IMR-90 (cell line): ENCODE data around the gene CCDC90B. TPM values are rescaled to one million over a fixed set of nuclear protein-coding genes. Genes with fewer than 3 reads are reported as not detected.

Experiments used
- ATAC-seq: fragments of 200-7000 bp; cut with Tn5 transposase; 2 replicates; pipeline ENCODE4 v1.9.1; 2020; ENCODE audit warnings: low read depth, mild to moderate bottlenecking, moderate library complexity
- BruUV-seq: library from RNA; stranded (reverse); fragments of 400-500 nt; replicated peaks from 2 replicates; lab custom pipeline; 2021; lab: Mats Ljungman, UMichigan
- CTCF ChIA-PET: fragments of 300-600 bp; formaldehyde crosslinking; extraction: SDS; loops from one replicate; lab custom pipeline; 2021; ENCODE audit warnings: antibody characterized with exemption; lab: Yijun Ruan, JAX
- POLR2A ChIA-PET: fragments of 300-600 bp; sonication (Branson Sonifier 250); formaldehyde crosslinking; loops from one replicate; lab custom pipeline; 2022; ENCODE audit warnings: antibody characterized with exemption; ENCODE audit not compliant: unreplicated experiment; lab: Charles Lee
- DNase-seq: peaks from one replicate; pipeline ENCODE4 v3.0.0; 2013
- H2AFZ ChIP-seq: replicated peaks from 2 replicates; pipeline ENCODE3; 2013; ENCODE audit warnings: low read length, mild to moderate bottlenecking; ENCODE audit not compliant: poor library complexity
- H2AK5ac ChIP-seq: 2 replicates; pipeline ENCODE4 v1.6.1; 2013; ENCODE audit warnings: low read depth, low read length, inconsistent platforms
- H2AK9ac ChIP-seq: replicated peaks from 2 replicates; pipeline ENCODE3; 2013; ENCODE audit warnings: mild to moderate bottlenecking, low read depth, low read length, moderate library complexity; ENCODE audit not compliant: poor library complexity
- H2BK120ac ChIP-seq: 2 replicates; pipeline ENCODE4 v1.6.1; 2013; ENCODE audit warnings: low read depth, low read length, inconsistent platforms
- H2BK15ac ChIP-seq: 3 replicates; pipeline ENCODE4 v1.6.1; 2013; ENCODE audit warnings: low read depth, low read length, inconsistent platforms
- H2BK20ac ChIP-seq: 2 replicates; pipeline ENCODE4 v1.6.1; 2013; ENCODE audit warnings: low read depth, mild to moderate bottlenecking, inconsistent platforms, low read length, moderate library complexity
- H2BK5ac ChIP-seq: 2 replicates; pipeline ENCODE4 v1.6.1; 2013; ENCODE audit warnings: mild to moderate bottlenecking, low read depth, low read length, inconsistent platforms; ENCODE audit not compliant: poor library complexity, severe bottlenecking
- H3K14ac ChIP-seq: replicated peaks from 2 replicates; pipeline ENCODE4 v1.6.1; 2013; ENCODE audit warnings: low read depth, low read length, inconsistent platforms
- H3K18ac ChIP-seq: 2 replicates; pipeline ENCODE4 v1.6.1; 2013; ENCODE audit warnings: low read depth, low read length, control low read depth
- H3K23ac ChIP-seq: 2 replicates; pipeline ENCODE4 v1.6.1; 2013; ENCODE audit warnings: low read depth, low read length, inconsistent platforms
- H3K27ac ChIP-seq: 2 replicates; pipeline ENCODE4 v1.5.1; 2013; ENCODE audit warnings: mild to moderate bottlenecking, control low read depth, low read length; ENCODE audit not compliant: insufficient read depth
- H3K27me3 ChIP-seq: 2 replicates; pipeline ENCODE4 v1.6.1; 2013; ENCODE audit warnings: low read length; ENCODE audit not compliant: control insufficient read depth, insufficient read depth
- H3K36me3 ChIP-seq: 2 replicates; pipeline ENCODE4 v1.6.1; 2013; ENCODE audit warnings: low read length, mixed read lengths; ENCODE audit not compliant: control insufficient read depth, insufficient read depth
- H3K4ac ChIP-seq: 2 replicates; pipeline ENCODE4 v1.6.1; 2013; ENCODE audit warnings: low read depth, low read length, inconsistent platforms
- H3K4me1 ChIP-seq: 2 replicates; pipeline ENCODE4 v1.6.1; 2013; ENCODE audit warnings: low read length, mixed read lengths; ENCODE audit not compliant: control insufficient read depth, insufficient read depth
- H3K4me2 ChIP-seq: 2 replicates; pipeline ENCODE4 v1.6.1; 2013; ENCODE audit warnings: low read depth, mild to moderate bottlenecking, control low read depth, low read length, moderate library complexity
- H3K4me3 ChIP-seq: 2 replicates; pipeline ENCODE4 v1.5.1; 2013; ENCODE audit warnings: low read depth, mild to moderate bottlenecking, control low read depth, low read length, moderate library complexity; ENCODE audit not compliant: insufficient read depth
- H3K56ac ChIP-seq: 2 replicates; pipeline ENCODE4 v1.6.1; 2013; ENCODE audit warnings: low read length, inconsistent platforms; ENCODE audit not compliant: insufficient read depth; ENCODE audit errors: extremely low read depth
- H3K79me1 ChIP-seq, 2 experiments: 2 replicates each; pipeline ENCODE4 v1.6.1; 2013; ENCODE audit warnings: low read length in 2 of 2, inconsistent platforms in 1 of 2, low read depth in 1 of 2
- H3K9ac ChIP-seq: 2 replicates; pipeline ENCODE4 v1.6.1; 2013; ENCODE audit warnings: low read depth, low read length, control low read depth
- H3K9me1 ChIP-seq: 2 replicates; pipeline ENCODE4 v1.6.1; 2013; ENCODE audit warnings: low read length, inconsistent platforms; ENCODE audit not compliant: insufficient read depth
- H3K9me3 ChIP-seq: 2 replicates; pipeline ENCODE4 v1.6.1; 2013; ENCODE audit warnings: low read length; ENCODE audit not compliant: control insufficient read depth, insufficient read depth
- H4K20me1 ChIP-seq: 2 replicates; pipeline ENCODE4 v1.6.1; 2013; ENCODE audit warnings: low read length, inconsistent platforms; ENCODE audit not compliant: insufficient read depth
- H4K5ac ChIP-seq: 2 replicates; pipeline ENCODE4 v1.6.1; 2013; ENCODE audit warnings: mild to moderate bottlenecking, low read depth, low read length, control low read depth
- H4K8ac ChIP-seq, 2 experiments: 2 replicates each; pipeline ENCODE4 v1.6.1; 2013; ENCODE audit warnings: low read depth in 2 of 2, low read length in 2 of 2, control low read depth in 1 of 2, inconsistent platforms in 1 of 2
- H4K91ac ChIP-seq: 2 replicates; pipeline ENCODE4 v1.6.1; 2013; ENCODE audit warnings: low read depth, low read length, inconsistent platforms; ENCODE audit not compliant: insufficient read depth
- CEBPB ChIP-seq: IDR thresholded peaks from 2 replicates; pipeline ENCODE4 v1.6.1; 2012; ENCODE audit warnings: low read depth, low read length, improper control_type of control experiment
- MAZ ChIP-seq: IDR thresholded peaks from 2 replicates; pipeline ENCODE4 v1.6.1; 2012; ENCODE audit warnings: low read depth, mild to moderate bottlenecking, low read length, improper control_type of control experiment, moderate library complexity, borderline replicate concordance
- NFE2L2 ChIP-seq: fragments of 150-350 bp; IDR thresholded peaks from 2 replicates; pipeline ENCODE4 v1.6.1; 2016; ENCODE audit warnings: low read depth, mild to moderate bottlenecking, low read length
- WGBS, 2 experiments: methylation state at CpG; one replicate each; pipeline versions ENCODE4 v1.1.5 to v1.1.7; 2013; ENCODE audit warnings: missing lambda C conversion rate in 2 of 2; ENCODE audit not compliant: insufficient read length in 1 of 2; ENCODE audit errors: extremely low coverage in 2 of 2; 5-methylcytosine and 5-hydroxymethylcytosine counted together
- dilution Hi-C: fragments of 300-500 bp; cut with HindIII; formaldehyde crosslinking; loops from one replicate; pipeline ENCODE4 v1.14.3; 2018; ENCODE audit warnings: low sequenced_read_pairs; ENCODE audit not compliant: unreplicated experiment
- in situ Hi-C: fragments of 300-500 bp; cut with MboI; formaldehyde crosslinking; loops from 3 replicates; pipeline ENCODE4 v1.14.3; 2019; ENCODE audit warnings: low sequenced_read_pairs, inconsistent platforms, mixed read lengths
- intact Hi-C: fragments of 100-400 bp; cut with micrococcal nuclease; formaldehyde crosslinking; loops from 2 replicates; pipeline ENCODE4 v1.10.0; 2022
- polyA plus RNA-seq, 3 experiments: library from polyadenylated mRNA; depleted of rRNA; stranded (reverse); fragments of >200 nt; gene quantifications; 2 replicates each; pipeline ENCODE4 v1.2.3, GENCODE V29; 2012; ENCODE audit warnings: low replicate concordance in 1 of 3
- total RNA-seq: library from RNA; depleted of rRNA; stranded (reverse); fragments of >200 nt; gene quantifications from 2 replicates; pipeline ENCODE4 v1.2.3, GENCODE V29; 2012
- TF ChIP-seq, protein P1 (sequence below): fragments of 150-350 bp; IDR thresholded peaks from 2 replicates; pipeline ENCODE4 v1.6.1; 2017; ENCODE audit warnings: mild to moderate bottlenecking, antibody characterized with exemption, low read length, low read depth
- TF ChIP-seq, protein P2 (sequence below): conservative IDR thresholded peaks from 2 replicates; pipeline ENCODE4 v1.5.1; 2012; ENCODE audit warnings: mild to moderate bottlenecking, low read depth, low read length, improper control_type of control experiment

The CCDC90B gene
- total and polyA plus RNA-seq, 2 of the 4 experiments (the other 2 are of a cell fraction): 35.8 to 43.7 TPM

DNA sequence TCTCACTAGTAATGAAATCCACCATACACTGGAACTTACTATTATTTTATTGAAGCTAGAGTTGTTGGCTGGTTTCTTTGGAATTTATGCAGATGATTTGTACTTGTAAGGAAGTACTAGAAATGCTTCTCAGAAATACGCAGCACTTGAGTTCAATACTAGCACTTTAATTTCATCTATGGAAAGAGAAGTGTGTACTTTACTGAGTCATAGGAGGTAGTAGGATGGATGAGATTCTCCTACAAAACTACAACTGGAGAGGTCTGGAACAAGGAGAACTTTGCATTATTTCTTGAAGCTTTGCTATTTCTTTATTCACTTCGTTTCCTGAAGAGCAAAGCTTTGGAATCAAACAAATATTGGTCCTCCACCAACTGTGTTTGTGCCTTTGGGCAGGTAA, 44.1 kb upstream of the CCDC90B start:
- CTCF ChIA-PET: interaction anchor here (0.6 kb wide), 1 partner anchor 489 kb away, joined by 3 read pairs; no protein-coding TSS in a partner anchor
- H3K4me2 ChIP-seq: no peak overlapping the region

More for the DNA sequence above, 44.1 kb upstream of the CCDC90B start:
- BruUV-seq: no TSS peak
- Histone ChIP-seq H2BK20ac (no peak overlapping the region), H3K4ac (no peak overlapping the region), H3K36me3 (no peaks in the 10 kb centered on the region), H2BK5ac (no peak overlapping the region), H3K9ac (no peak overlapping the region), H2BK120ac (no peak overlapping the region), H2AK5ac (no peak overlapping the region), H3K14ac (no peak overlapping the region), H2BK15ac (no peak overlapping the region), H4K91ac (no peak overlapping the region), H3K27me3 (no peaks in the 10 kb centered on the region), H3K27ac (no peak overlapping the region), H4K5ac (no peak overlapping the region), H2AFZ (no peak overlapping the region), H3K9me3 (no peaks in the 10 kb centered on the region), H3K18ac (no peak overlapping the region), H3K9me1 (no peaks in the 10 kb centered on the region), H3K4me3 (no peak overlapping the region), H4K8ac (no peak overlapping the region), H2AK9ac (no peak overlapping the region), H3K79me1 (no peaks in the 10 kb centered on the region), H4K20me1 (no peaks in the 10 kb centered on the region), H3K4me1 (no peaks in the 10 kb centered on the region), H3K56ac (no peak overlapping the region), H3K23ac (no peak overlapping the region)
- ATAC-seq (no peak), DNase-seq (no peak)
- WGBS, 2 experiments: no CpG with 5 or more reads among the region's 2 CpGs
- dilution Hi-C loops (no loop called here), intact Hi-C loops (no loop called here), in situ Hi-C loops (no loop called here)
- POLR2A ChIA-PET: no interaction called here
- TF ChIP-seq, protein P1, sequence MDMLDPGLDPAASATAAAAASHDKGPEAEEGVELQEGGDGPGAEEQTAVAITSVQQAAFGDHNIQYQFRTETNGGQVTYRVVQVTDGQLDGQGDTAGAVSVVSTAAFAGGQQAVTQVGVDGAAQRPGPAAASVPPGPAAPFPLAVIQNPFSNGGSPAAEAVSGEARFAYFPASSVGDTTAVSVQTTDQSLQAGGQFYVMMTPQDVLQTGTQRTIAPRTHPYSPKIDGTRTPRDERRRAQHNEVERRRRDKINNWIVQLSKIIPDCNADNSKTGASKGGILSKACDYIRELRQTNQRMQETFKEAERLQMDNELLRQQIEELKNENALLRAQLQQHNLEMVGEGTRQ: no peak
- TF ChIP-seq, protein P2, sequence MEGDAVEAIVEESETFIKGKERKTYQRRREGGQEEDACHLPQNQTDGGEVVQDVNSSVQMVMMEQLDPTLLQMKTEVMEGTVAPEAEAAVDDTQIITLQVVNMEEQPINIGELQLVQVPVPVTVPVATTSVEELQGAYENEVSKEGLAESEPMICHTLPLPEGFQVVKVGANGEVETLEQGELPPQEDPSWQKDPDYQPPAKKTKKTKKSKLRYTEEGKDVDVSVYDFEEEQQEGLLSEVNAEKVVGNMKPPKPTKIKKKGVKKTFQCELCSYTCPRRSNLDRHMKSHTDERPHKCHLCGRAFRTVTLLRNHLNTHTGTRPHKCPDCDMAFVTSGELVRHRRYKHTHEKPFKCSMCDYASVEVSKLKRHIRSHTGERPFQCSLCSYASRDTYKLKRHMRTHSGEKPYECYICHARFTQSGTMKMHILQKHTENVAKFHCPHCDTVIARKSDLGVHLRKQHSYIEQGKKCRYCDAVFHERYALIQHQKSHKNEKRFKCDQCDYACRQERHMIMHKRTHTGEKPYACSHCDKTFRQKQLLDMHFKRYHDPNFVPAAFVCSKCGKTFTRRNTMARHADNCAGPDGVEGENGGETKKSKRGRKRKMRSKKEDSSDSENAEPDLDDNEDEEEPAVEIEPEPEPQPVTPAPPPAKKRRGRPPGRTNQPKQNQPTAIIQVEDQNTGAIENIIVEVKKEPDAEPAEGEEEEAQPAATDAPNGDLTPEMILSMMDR: no peak
- TF ChIP-seq CEBPB (no peak), NFE2L2 (no peak), MAZ (no peak)
